HG02852 (cell line): ENCODE measurements around the gene RAB44.
"Not testable (repeated sequence)": the region's sequence is repeated elsewhere in the genome, so short reads cannot be mapped to it uniquely, and the experiment has no call there.

Experiments used
- ATAC-seq: cut with Tn5 transposase; IDR thresholded peaks from one replicate; pipeline ENCODE4 v1.9.1; 2021; ENCODE audit warnings: mild to moderate bottlenecking, moderate library complexity; ENCODE audit not compliant: unreplicated experiment

RAB44 gene

GRCh38 chr6:36703982-36704381 lies 6.4 kb downstream of the RAB44 start:
- ATAC-seq: no peak

- not testable (repeated sequence) for ATAC-seq
Observed at GRCh38 chr6:36704961-36705577, 7.4 kb downstream of the RAB44 start.

DNA sequence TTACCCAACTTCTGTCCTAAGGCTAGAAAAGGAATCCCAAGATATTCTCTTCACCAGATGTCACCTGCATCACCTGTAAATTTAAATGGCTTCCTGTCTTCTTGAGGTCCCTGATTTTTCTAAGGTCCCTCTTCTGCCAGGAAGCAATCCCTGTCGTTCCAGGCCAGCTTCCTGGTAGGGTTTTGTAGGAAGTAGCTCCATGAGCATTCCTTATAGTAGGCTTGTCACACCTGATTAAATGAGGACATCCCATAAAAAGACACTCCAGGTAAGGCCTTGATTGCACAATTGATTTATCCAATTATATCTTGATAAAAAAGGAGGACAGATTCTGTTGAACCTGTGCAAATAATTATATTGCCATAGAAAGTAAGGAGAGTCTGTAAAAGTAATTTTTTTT lies 8.7 kb downstream of the RAB44 start:
- ATAC-seq: no peak

- ATAC-seq: no peak
Observed at GRCh38 chr6:36712816-36713215, 15.2 kb downstream of the RAB44 start.

GRCh38 chr6:36713846-36714245 lies 16.2 kb downstream of the RAB44 start:
- ATAC-seq: no peak

DNA sequence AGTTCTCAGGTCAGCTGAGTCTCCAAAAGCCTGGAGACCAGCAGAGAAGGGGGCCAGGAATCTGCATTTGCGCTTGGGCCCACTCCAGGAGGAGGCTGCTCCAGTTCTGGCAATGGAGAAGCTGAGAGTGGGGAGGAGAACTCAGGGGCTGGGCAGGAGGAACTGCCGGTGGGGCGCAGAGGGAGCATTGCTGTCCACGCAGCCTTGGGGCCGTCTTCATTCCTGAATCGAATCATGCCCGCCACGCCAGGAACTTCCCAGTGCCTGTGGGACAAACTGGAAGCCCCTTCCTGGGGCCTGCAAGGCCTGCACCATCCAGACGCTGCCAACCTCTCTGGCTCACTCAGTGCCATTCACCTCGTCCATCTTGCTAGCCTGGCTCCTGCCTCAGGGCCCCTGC lies 16.9 kb downstream of the RAB44 start:
- ATAC-seq: no peak

- no peak for ATAC-seq
Observed at GRCh38 chr6:36715469-36715868, 17.8 kb downstream of the RAB44 start.

DNA sequence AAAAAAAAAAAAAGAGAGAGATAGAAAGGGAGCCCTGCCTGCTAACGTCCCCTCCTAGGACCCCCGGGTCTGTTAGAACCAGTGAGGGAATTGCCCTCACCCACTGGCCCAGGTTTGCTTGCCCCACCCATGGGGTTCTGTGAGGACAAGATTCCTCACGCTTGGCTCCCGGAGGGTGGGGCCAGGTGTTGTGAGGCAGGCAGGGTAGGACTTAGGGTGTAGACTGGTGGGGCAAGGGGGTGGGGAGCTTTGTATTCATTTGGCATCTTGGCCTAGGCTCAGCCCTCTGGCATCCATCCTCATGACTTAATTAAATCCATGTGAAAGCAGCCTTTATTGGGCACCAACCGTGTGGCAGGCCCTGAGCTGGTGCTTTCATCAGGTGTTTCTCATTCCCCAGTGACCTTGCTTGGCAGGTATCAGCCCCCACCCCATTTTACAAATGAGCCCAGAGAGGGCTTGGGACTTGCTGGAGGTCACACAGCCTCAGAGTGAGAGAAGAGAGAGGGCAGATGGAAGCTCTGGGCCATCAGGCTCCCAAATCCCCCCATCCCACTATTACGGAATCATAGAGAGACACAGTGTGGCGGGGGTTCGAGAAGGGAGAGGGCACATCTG lies 19.0 kb downstream of the RAB44 start:
- no peak for ATAC-seq

GRCh38 chr6:36717231-36717825 lies 19.7 kb downstream of the RAB44 start:
- ATAC-seq: no peak

DNA sequence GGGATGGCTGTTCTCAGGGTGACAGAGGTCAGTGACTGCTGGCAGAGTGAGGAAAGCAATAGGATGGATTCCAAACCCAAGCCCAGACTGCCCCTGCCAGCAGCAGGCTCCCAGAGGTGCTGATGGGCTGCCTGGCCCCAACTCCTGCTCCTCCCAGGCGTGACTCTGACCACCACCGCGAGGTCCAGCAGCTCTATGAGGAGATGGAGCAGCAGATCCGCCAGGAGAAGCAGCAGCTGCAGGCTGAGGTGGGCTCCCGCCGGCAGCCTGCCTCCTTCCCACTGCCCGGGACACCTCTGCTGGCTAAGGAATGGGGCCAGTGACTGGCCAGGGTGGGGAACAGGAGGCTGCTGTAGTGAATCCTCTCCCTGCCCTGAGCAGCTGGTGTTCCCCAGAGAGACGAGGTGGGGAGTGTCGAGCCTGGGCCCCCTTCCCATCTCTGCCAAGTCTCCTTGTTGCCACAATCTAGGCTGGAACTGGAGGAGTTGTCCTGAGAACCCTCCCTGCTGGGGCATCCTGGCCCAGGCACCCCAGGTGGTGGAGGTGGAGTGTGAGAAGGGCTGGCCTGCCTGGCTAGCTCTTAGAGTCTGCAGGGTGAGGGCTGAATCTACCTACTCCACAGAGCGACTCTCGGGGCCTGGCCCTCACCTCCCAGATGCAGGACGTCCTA lies 20.4 kb downstream of the RAB44 start:
- ATAC-seq: no peak

- no peak for ATAC-seq
Observed at GRCh38 chr6:36718560-36718959, 20.9 kb downstream of the RAB44 start.

- no peak for ATAC-seq
Observed at GRCh38 chr6:36719126-36719525, 21.5 kb downstream of the RAB44 start.

DNA sequence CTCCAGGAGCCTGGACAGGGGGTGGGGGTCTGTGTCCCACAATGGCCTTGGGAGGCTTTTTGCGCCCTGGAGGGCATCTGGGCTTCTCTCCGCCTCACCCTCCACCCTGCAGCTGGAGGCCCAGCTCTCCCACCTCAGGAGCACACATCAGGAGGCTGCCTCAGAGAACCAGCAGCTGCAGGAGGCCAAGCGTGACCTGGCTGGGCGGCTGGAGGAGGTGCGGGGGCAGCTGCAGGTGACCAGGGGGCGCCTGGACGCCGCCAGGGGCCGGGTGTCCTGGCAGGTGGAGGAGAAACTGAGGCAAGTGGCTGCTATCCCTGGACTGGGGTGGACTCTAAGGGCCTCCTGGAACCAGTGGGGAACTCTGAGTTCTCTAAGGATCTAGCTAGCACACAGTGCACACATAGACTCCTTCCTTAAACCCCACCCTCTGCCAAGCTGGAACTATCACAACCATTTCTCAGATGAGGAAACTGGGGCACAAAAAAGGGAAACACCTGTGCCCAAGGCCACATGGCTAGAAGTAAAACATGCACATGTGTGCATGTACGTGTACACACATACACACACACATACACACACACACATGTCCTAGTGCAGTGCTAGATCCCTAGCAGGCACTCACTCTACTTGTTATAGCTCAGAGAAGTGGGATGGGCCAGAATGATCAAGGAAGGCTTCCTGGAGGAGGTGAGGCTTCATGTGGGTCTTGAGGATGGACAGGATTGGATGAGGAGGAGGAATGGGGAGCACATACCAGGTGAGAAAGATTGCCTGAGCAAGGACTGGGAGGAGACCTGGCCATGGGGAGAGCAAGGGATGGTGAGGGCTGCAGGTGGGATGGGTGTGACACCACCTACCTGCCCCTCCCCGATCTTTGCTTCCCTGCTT lies 22.9 kb downstream of the RAB44 start:
- ATAC-seq: no peak

DNA sequence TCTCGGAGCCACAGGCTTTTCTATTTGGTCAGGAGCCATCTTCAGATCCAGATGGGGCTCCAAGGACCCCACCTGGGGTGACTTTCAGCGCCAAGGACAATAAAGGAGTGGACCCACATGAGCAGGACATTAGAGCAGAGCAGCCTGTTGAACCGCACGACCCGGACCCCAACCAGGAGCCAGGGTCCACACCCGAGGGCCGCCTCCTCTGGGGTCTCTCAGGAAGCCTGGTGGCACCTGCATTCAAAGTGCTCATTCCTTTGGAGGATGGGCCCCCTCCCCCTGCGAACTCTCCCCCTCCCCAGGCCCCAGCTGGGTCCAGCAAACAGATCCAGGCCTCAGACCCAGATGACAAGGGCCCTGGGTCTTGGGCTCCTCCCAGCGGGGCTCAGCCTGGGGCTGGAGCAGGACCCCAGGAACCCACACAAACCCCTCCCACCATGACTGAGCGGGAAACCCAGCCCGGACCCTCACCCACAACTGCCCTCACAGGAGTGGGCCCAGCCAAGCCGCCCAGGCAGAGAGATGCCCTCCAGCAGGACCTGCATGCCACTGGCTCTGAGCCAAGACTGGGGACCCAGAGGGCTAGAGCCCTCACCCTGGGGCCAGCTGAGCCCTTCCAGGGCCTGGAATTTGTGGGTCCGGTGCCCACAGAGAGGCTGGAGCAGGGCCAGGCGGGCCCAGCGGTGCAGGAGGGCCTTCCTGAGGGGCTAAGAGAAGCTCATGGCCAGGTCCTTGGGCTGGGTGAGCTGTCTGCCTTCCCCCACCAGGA lies 23.9 kb downstream of the RAB44 start:
- ATAC-seq: no peak

- ATAC-seq: no peak
Observed at GRCh38 chr6:36722365-36722764, 24.7 kb downstream of the RAB44 start.

DNA sequence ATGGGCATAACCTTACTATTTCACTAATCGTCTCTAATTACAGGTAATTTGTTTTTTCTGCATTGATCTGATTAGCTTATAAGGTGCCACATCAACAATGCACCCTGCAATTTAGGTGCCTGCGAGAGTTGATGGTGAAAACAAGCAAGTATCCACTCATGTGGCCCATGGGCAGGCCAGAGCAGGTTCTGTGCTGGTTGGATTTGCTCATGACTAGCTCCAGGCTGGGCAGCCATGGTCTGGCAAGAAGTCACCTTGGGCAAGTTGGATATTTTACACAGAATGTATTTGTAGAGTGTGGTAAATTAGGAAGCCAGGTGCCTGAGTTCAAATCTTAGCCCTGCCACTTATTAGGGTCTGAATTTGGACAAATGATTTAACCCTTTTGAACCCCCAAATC lies 25.3 kb downstream of the RAB44 start:
- ATAC-seq: no peak

GRCh38 chr6:36723992-36724391 lies 26.4 kb downstream of the RAB44 start:
- not testable (repeated sequence) for ATAC-seq

GRCh38 chr6:36724514-36725390 lies 27.1 kb downstream of the RAB44 start:
- ATAC-seq: no peak

- no peak for ATAC-seq
Observed at GRCh38 chr6:36725581-36725980, 28.0 kb downstream of the RAB44 start.
